Astrocyte (in vitro differentiated cells and primary cell): Measurements from ENCODE around the gene COL28A1.

ENCODE experiments used
- CTCF ChIP-seq: IDR thresholded peaks from 2 replicates; pipeline ENCODE4 v1.5.1; 2011; ENCODE audit warnings: low read depth, mild to moderate bottlenecking, inconsistent platforms, low read length, moderate library complexity; ENCODE audit not compliant: insufficient read depth
- EZH2 ChIP-seq: IDR thresholded peaks from 2 replicates; pipeline ENCODE4 v1.6.1; 2012; ENCODE audit warnings: mild to moderate bottlenecking, low read length, inconsistent platforms; ENCODE audit not compliant: insufficient read depth

DNA sequence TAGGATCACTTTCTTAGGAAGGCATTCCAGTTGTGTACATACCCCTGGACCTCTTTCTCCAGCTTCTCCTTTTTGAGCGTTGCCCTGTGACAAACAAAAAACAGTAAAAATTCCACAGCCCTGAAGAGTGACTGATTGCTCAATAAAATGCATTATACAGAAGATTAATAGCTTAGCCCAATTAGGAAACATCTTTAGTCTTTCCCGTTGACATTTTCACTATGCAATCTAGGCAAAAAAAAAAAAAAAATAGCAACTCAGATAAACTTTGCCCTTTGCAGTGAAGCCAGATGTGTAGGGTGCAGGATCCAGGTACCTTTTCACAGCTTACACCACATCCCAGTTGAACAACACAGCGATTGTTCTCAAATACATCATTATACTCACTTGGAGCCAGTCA is 17.9 kb downstream of the COL28A1 start:
- no peak for TF ChIP-seq CTCF
- TF ChIP-seq EZH2 = no peak
